K562 (cell line): ENCODE results near the gene CRPPA. TPM values are rescaled to one million over a fixed set of nuclear protein-coding genes. Genes with fewer than 3 reads are reported as not detected.

Experiments used
- ARID1B ChIP-seq: fragments of 450-650 bp; IDR thresholded peaks from 2 replicates; pipeline ENCODE4 v1.6.1; 2016; ENCODE audit warnings: antibody characterized with exemption, mild to moderate bottlenecking, inconsistent platforms
- CREM ChIP-seq: IDR thresholded peaks from 2 replicates; pipeline ENCODE4 v1.6.1; 2014; ENCODE audit warnings: antibody characterized with exemption, low read depth
- CSDE1 ChIP-seq, 2 experiments: fragments of 450-650 bp; IDR thresholded peaks; 2 replicates each; pipeline ENCODE4 v1.6.1; 2016; ENCODE audit warnings: mild to moderate bottlenecking in 1 of 2
- CXXC5 ChIP-seq: fragments of 250-450 bp; sonication (Bioruptor Pico); IDR thresholded peaks from 2 replicates; pipeline ENCODE4 v1.8.0; 2022; ENCODE audit warnings: inconsistent platforms, mild to moderate bottlenecking, moderate library complexity
- DMBX1 ChIP-seq: fragments of 250-450 bp; sonication (Bioruptor Pico); IDR thresholded peaks from 2 replicates; pipeline ENCODE4 v1.8.0; 2022; ENCODE audit warnings: inconsistent platforms, mild to moderate bottlenecking, moderate library complexity, borderline replicate concordance
- FOXM1 ChIP-seq, 2 experiments: fragments of 450-650 bp in 1 of 2; sonication (generic) in 1 of 2; formaldehyde crosslinking in 1 of 2; IDR thresholded peaks; 2 replicates each; pipeline versions ENCODE4 v1.6.1 to v1.9.0; 2017 to 2022; ENCODE audit warnings: low read depth in 2 of 2, mild to moderate bottlenecking in 2 of 2, missing genetic modification reagents in 1 of 2, moderate library complexity in 1 of 2
- HNRNPLL ChIP-seq: fragments of 200-400 bp; formaldehyde crosslinking; IDR thresholded peaks from 2 replicates; pipeline ENCODE4 v1.6.1; 2017; ENCODE audit warnings: low read length, low read depth, mild to moderate bottlenecking; ENCODE audit not compliant: poor library complexity, severe bottlenecking
- MAFG ChIP-seq: fragments of 450-650 bp; conservative IDR thresholded peaks from 2 replicates; pipeline ENCODE4 v1.6.1; 2016; ENCODE audit warnings: missing genetic modification characterization, missing compliant biosample characterization
- MAZ ChIP-seq, 2 experiments: fragments of 450-650 bp in 1 of 2; sonication (generic) in 1 of 2; formaldehyde crosslinking; IDR thresholded peaks in 1 of 2; conservative IDR thresholded peaks in 1 of 2; 2 replicates each; pipeline versions ENCODE4 v1.4.0 to v1.5.0; 2020; ENCODE audit warnings: mild to moderate bottlenecking in 1 of 2, missing genetic modification reagents in 1 of 2
- MBD2 ChIP-seq: sonication (generic); IDR thresholded peaks from 2 replicates; pipeline ENCODE4 v1.6.1; 2016; ENCODE audit warnings: low read depth, borderline replicate concordance
- MEF2D ChIP-seq: conservative IDR thresholded peaks from 2 replicates; pipeline ENCODE4 v1.6.1; 2016; ENCODE audit warnings: low read depth, missing genetic modification characterization, missing compliant biosample characterization
- MYC ChIP-seq, 2 experiments: fragments of 250-450 bp in 1 of 2; sonication (Bioruptor Pico) in 1 of 2; IDR thresholded peaks; 2 replicates each; pipeline versions ENCODE4 v1.5.1 to v1.6.1; 2012 to 2021; ENCODE audit warnings: low read depth in 2 of 2, borderline replicate concordance in 1 of 2, improper control_type of control experiment in 1 of 2, low read length in 1 of 2, mild to moderate bottlenecking in 1 of 2, moderate library complexity in 1 of 2
- NBN ChIP-seq: fragments of 450-650 bp; IDR thresholded peaks from 2 replicates; pipeline ENCODE4 v1.6.1; 2016; ENCODE audit warnings: low read depth, mild to moderate bottlenecking
- NFATC3 ChIP-seq: fragments of 450-650 bp; IDR thresholded peaks from 2 replicates; pipeline ENCODE4 v1.6.1; 2017; ENCODE audit warnings: mild to moderate bottlenecking
- NFRKB ChIP-seq: fragments of 450-650 bp; IDR thresholded peaks from 2 replicates; pipeline ENCODE4 v1.6.1; 2016; ENCODE audit warnings: low read depth
- PHB ChIP-seq: fragments of 250-450 bp; sonication (Bioruptor Pico); IDR thresholded peaks from 2 replicates; pipeline ENCODE4 v1.5.0; 2021
- POLR2G ChIP-seq: fragments of 200-400 bp; formaldehyde crosslinking; IDR thresholded peaks from 2 replicates; pipeline ENCODE4 v1.6.1; 2017; ENCODE audit warnings: low read depth, mild to moderate bottlenecking, antibody characterized with exemption, low read length, moderate library complexity
- PPARD ChIP-seq: fragments of 250-450 bp; sonication (Bioruptor Pico); IDR thresholded peaks from 2 replicates; pipeline ENCODE4 v1.8.0; 2022; ENCODE audit warnings: inconsistent platforms, mild to moderate bottlenecking, moderate library complexity
- RBM14 ChIP-seq: fragments of 200-400 bp; formaldehyde crosslinking; IDR thresholded peaks from 2 replicates; pipeline ENCODE4 v1.6.1; 2018; ENCODE audit warnings: low read depth, mild to moderate bottlenecking, low read length, moderate library complexity, borderline replicate concordance; ENCODE audit not compliant: insufficient read depth
- RBM39 ChIP-seq: fragments of 200-400 bp; formaldehyde crosslinking; optimal IDR thresholded peaks from 2 replicates; pipeline ENCODE3; 2018; ENCODE audit warnings: low read depth, low read length
- RNF2 ChIP-seq: sonication (generic); IDR thresholded peaks from 2 replicates; pipeline ENCODE4 v1.6.1; 2016
- SIX5 ChIP-seq, 2 experiments: IDR thresholded peaks; 2 replicates each; pipeline ENCODE4 v1.6.1; 2011; ENCODE audit warnings: low read length in 2 of 2, borderline replicate concordance in 1 of 2, low read depth in 1 of 2, mild to moderate bottlenecking in 1 of 2, moderate library complexity in 1 of 2; ENCODE audit not compliant: insufficient read depth in 1 of 2
- ZNF282 ChIP-seq: sonication (generic); formaldehyde crosslinking; IDR thresholded peaks from 2 replicates; pipeline ENCODE4 v1.8.1; 2023; ENCODE audit warnings: missing genetic modification reagents
- ZNF316 ChIP-seq: fragments of 450-650 bp; IDR thresholded peaks from 2 replicates; pipeline ENCODE4 v1.6.1; 2016
- ZNF551 ChIP-seq: fragments of 250-450 bp; sonication (Bioruptor Pico); IDR thresholded peaks from 2 replicates; pipeline ENCODE4 v1.5.0; 2021; ENCODE audit warnings: mild to moderate bottlenecking, moderate library complexity
- ZNF75A ChIP-seq: fragments of 450-650 bp; formaldehyde crosslinking; IDR thresholded peaks from 2 replicates; pipeline ENCODE4 v1.4.0; 2020; ENCODE audit warnings: mild to moderate bottlenecking
- polyA plus RNA-seq, 8 experiments: library from polyadenylated mRNA; depleted of rRNA in 4 of 8; stranded (reverse) in 5 of 8; unstranded in 3 of 8; fragments of >200 nt; fragmentation: Nextera tagmentation in 2 of 8; fragmentation: Illumina TruSeq in 1 of 8; extraction: Ambion mirVana in 2 of 8; extraction: Trizol in 1 of 8; gene quantifications; 2 replicates each; pipeline versions ENCODE4 v1.2.1 to v1.2.3, GENCODE V29; 2011 to 2014; ENCODE audit warnings: inconsistent platforms in 1 of 8, missing spikeins in 1 of 8
- total RNA-seq, 7 experiments: library from RNA; depleted of rRNA in 6 of 7; stranded (reverse); fragments of >200 nt in 6 of 7; fragmentation: Illumina TruSeq in 2 of 7; extraction: Trizol in 2 of 7; gene quantifications; 2 replicates each; pipeline versions ENCODE4 v1.2.1 to v1.2.3, GENCODE V29; 2011 to 2021; ENCODE audit warnings: low replicate concordance in 1 of 7
- TF ChIP-seq, protein P1 (sequence below): fragments of 250-450 bp; sonication (Bioruptor Pico); IDR thresholded peaks from 2 replicates; pipeline ENCODE4 v1.4.0; 2020; ENCODE audit warnings: mild to moderate bottlenecking, moderate library complexity

The CRPPA gene
- total and polyA plus RNA-seq, 9 of the 15 experiments (the other 6 are each of a cell fraction or from before 2014, with no cell fraction given): 3.9 to 14.4 (median 7.8) TPM

DNA sequence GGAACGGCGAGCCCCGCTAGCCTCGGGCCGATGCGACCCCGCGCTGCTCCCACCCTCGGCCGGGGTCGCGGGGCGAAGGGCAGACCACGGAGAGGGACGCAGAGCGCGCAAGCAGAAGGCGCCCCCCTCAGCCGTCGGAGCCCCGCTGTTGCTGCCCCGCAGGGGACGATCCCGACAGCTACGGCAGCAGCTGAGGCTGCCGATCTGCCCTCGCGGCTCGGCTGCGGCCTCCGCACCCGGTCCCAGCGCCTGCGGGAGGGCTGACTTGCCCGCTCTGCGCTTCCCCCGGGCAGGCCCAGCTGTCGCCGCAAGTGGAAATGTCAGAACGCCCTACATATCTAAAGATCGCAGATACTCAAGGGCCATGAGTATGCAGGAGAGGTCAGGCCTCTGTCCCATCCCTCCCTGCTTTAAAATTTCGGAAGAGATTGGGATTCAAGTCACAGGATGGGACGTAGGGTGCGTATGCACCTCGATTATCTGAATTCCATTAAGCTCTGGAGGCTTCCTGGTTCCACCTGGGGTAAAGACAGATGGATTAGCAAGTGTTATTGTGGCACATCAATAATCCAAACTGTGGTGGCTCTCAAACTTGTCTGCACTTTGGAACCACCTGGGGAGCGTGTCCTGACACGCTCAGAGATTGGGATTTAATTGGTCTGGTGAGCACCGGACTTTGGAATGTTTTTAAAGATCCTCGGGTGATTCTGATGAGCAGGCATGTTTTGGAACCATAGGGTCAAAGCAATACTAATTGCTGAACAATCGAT lies at the start of gene CRPPA (continued):
- TF ChIP-seq PHB (CRISPR knock-in tag) (no peak), NBN (no peak), RBM14 (no peak), MAFG (tag) (peak; percentile 53), FOXM1 (IDR thresholded peaks at IDR 0.05; ENCODE audit: low read depth) (no peak), FOXM1 (CRISPR knock-in tag; IDR thresholded peaks at IDR 0.05; ENCODE audit: low read depth) (peak; percentile 58; the same call in 1 of the 2 replicates), POLR2G (peak; percentile 43), MYC (IDR thresholded peaks at IDR 0.05; ENCODE audit: low read depth, low read length) (0 out of 2 replicates have a peak, but pooled peaks have one; percentile 9), MYC (CRISPR knock-in tag; IDR thresholded peaks at IDR 0.05; ENCODE audit: borderline replicate concordance, low read depth) (no peak), CREM (peak; percentile 39), RBM39 (no peak), CSDE1 (IDR thresholded peaks at IDR 0.05) (no peak), CXXC5 (CRISPR knock-in tag) (peak; percentile 41), ZNF282 (CRISPR knock-in tag) (peak; percentile 80; the same call in 1 of the 2 replicates), DMBX1 (CRISPR knock-in tag) (0 out of 2 replicates have a peak, but pooled peaks have one; percentile 7), MBD2 (0 out of 2 replicates have a peak, but pooled peaks have one; percentile 18), ZNF316 (peak; percentile 82), ARID1B (peak; percentile 60), ZNF75A (CRISPR knock-in tag) (no peak), NFRKB (peak; percentile 48; the same call in 1 of the 2 replicates), NFATC3 (no peak), PPARD (CRISPR knock-in tag) (no peak), RNF2 (peak; percentile 71; the same call in 1 of the 2 replicates), HNRNPLL (peak; percentile 75), MAZ (CRISPR knock-in tag; conservative IDR thresholded peaks at IDR 0.05 in 1 of 2, IDR thresholded peaks at IDR 0.05 in 1 of 2) (no peak), MEF2D (tag) (no peak), ZNF551 (CRISPR knock-in tag) (no peak), SIX5 (IDR thresholded peaks at IDR 0.05; ENCODE audit: borderline replicate concordance in 1 of 2, insufficient read depth in 1 of 2, low read depth in 1 of 2, low read length in 2 of 2) (no peak)
- TF ChIP-seq, protein P1, sequence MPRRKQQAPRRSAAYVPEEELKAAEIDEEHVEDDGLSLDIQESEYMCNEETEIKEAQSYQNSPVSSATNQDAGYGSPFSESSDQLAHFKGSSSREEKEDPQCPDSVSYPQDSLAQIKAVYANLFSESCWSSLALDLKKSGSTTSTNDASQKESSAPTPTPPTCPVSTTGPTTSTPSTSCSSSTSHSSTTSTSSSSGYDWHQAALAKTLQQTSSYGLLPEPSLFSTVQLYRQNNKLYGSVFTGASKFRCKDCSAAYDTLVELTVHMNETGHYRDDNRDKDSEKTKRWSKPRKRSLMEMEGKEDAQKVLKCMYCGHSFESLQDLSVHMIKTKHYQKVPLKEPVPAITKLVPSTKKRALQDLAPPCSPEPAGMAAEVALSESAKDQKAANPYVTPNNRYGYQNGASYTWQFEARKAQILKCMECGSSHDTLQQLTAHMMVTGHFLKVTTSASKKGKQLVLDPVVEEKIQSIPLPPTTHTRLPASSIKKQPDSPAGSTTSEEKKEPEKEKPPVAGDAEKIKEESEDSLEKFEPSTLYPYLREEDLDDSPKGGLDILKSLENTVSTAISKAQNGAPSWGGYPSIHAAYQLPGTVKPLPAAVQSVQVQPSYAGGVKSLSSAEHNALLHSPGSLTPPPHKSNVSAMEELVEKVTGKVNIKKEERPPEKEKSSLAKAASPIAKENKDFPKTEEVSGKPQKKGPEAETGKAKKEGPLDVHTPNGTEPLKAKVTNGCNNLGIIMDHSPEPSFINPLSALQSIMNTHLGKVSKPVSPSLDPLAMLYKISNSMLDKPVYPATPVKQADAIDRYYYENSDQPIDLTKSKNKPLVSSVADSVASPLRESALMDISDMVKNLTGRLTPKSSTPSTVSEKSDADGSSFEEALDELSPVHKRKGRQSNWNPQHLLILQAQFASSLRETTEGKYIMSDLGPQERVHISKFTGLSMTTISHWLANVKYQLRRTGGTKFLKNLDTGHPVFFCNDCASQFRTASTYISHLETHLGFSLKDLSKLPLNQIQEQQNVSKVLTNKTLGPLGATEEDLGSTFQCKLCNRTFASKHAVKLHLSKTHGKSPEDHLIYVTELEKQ (CRISPR knock-in tag): no peak
